ENCODE measurements around the gene MAPK8IP1.

The MAPK8IP1 gene

DNA sequence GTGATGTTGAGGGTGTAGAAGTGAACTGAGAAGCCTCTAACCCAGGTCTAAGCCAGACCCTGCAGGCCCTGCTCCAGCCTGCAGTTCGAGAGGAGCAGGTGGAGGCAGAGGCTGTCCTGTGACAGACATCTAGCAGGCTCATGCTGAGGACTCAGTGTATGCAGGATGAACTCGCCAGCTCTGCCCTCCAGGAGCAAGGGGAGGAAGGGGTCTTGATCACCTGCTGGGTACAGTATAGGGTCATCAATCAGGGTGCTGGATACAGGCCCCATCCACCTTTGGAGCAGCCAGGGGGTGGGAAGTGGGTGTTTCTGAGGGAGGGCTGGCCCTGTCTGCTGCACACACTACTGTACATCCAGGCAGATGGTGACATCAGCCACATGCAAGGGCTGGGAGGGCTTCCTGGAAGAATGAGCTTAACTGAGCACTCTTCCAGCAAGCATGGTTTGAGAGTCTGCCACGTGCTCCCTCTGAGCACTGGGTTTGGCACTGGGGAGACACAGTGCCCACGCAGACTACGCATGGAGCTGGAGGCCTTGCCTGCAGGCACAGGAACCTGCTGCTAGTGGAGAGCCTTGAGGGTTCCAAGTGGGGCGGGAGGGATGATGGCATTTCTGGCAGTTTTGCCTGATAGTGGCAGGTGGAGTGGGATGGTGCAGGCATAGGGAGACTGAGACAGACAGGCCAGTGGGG, 9.2 kb downstream of the MAPK8IP1 start:
- H3K27ac ChIP-seq, result no peak overlapping the region
- TF ChIP-seq, protein P1, sequence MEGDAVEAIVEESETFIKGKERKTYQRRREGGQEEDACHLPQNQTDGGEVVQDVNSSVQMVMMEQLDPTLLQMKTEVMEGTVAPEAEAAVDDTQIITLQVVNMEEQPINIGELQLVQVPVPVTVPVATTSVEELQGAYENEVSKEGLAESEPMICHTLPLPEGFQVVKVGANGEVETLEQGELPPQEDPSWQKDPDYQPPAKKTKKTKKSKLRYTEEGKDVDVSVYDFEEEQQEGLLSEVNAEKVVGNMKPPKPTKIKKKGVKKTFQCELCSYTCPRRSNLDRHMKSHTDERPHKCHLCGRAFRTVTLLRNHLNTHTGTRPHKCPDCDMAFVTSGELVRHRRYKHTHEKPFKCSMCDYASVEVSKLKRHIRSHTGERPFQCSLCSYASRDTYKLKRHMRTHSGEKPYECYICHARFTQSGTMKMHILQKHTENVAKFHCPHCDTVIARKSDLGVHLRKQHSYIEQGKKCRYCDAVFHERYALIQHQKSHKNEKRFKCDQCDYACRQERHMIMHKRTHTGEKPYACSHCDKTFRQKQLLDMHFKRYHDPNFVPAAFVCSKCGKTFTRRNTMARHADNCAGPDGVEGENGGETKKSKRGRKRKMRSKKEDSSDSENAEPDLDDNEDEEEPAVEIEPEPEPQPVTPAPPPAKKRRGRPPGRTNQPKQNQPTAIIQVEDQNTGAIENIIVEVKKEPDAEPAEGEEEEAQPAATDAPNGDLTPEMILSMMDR (conservative IDR thresholded peaks at IDR 0.05), result no peak

- no peak overlapping the region for H3K27ac ChIP-seq
Observed at GRCh38 chr11:45895553-45896259, 10.3 kb downstream of the MAPK8IP1 start.

DNA sequence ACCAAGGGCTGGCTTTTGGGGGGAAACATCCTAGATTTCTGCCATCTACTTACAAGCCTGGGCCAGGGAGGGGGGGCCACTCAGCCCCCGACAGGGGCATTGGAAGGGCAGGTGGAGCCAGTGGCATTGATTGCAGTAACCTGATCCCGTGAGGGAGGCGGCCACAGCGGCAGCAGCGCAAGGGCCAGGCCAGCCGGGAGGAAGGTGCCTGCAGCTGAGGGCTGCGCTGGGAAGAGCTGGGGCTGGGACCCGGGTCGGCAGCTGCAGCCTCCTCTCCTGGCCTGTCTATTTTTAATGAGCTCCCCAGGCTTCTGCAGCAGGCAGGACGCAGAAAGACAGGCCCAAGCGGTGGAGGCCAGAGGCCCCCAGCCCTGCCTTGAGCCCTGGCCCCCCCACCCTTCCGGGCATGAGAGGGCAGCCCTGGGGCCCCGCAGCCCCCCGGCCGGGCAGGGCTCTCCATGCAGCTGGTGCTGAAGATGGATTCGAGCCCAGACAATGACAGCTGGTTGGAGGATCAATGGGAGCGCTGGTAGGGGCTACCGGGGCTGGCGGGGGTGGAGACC, 11.1 kb downstream of the MAPK8IP1 start:
- H3K27ac ChIP-seq, result no peak overlapping the region
- TF ChIP-seq, protein P1 (conservative IDR thresholded peaks at IDR 0.05), result no peak

More at GRCh38 chr11:45895553-45896259, 10.3 kb downstream of the MAPK8IP1 start:
- TF ChIP-seq, protein P1 (conservative IDR thresholded peaks at IDR 0.05), result no peak

GRCh38 chr11:45897556-45897955, 12.1 kb downstream of the MAPK8IP1 start:
- H3K27ac ChIP-seq, result no peak overlapping the region
- TF ChIP-seq, protein P1 (conservative IDR thresholded peaks at IDR 0.05), result no peak

- TF ChIP-seq, protein P1 (conservative IDR thresholded peaks at IDR 0.05), result no peak
Observed at GRCh38 chr11:45899086-45899447, 13.6 kb downstream of the MAPK8IP1 start.

GRCh38 chr11:45899448-45900174, 14.2 kb downstream of the MAPK8IP1 start:
- peak overlapping the region; percentile 77 for H3K27ac ChIP-seq
- TF ChIP-seq, protein P1 (conservative IDR thresholded peaks at IDR 0.05), result no peak

More at GRCh38 chr11:45899086-45899447, 13.6 kb downstream of the MAPK8IP1 start:
- peak overlapping the region; percentile 77 for H3K27ac ChIP-seq

GRCh38 chr11:45900175-45900800, 14.8 kb downstream of the MAPK8IP1 start:
- peak overlapping the region; percentile 77 for H3K27ac ChIP-seq

Data from VCaP (cell line).